ENCODE measurements around the gene AKAIN1. TPM values are rescaled to one million over a fixed set of nuclear protein-coding genes. Genes with fewer than 3 reads are reported as not detected.

Gene AKAIN1
- total RNA-seq, 1 donor from 2014 or later: not detected

GRCh38 chr18:5104246-5104645, 92.8 kb downstream of the AKAIN1 start:
- intact Hi-C loops (cut with DNase I): no loop called here
- DNase-seq (ENCODE audit: low spot score): no peak

GRCh38 chr18:5103693-5104092, 93.4 kb downstream of the AKAIN1 start:
- intact Hi-C loops (cut with DNase I): no loop called here
- DNase-seq (ENCODE audit: low spot score): no peak

- DNase-seq (ENCODE audit: low spot score): no peak
- intact Hi-C loops (cut with DNase I): no loop called here
Measured at GRCh38 chr18:5103286-5103685, 93.8 kb downstream of the AKAIN1 start.

- no peak for DNase-seq (ENCODE audit: low spot score)
- intact Hi-C loops (cut with DNase I): no loop called here
Measured at GRCh38 chr18:5097116-5097703, 99.8 kb downstream of the AKAIN1 start.

- intact Hi-C loops (cut with DNase I): no loop called here
- DNase-seq (ENCODE audit: low spot score): no peak
Measured at GRCh38 chr18:5095239-5095638, 101.8 kb downstream of the AKAIN1 start.

- intact Hi-C loops (cut with DNase I): no loop called here
Measured at GRCh38 chr18:5093902-5094301, 103.2 kb downstream of the AKAIN1 start.

More at GRCh38 chr18:5093902-5094301, 103.2 kb downstream of the AKAIN1 start:
- DNase-seq (ENCODE audit: low spot score): no peak

Other genes starting within 250 kb of the AKAIN1 start
- 8.1 TPM for gene ZBTB14, start 98.5 kb upstream of the AKAIN1 start, total RNA-seq

Measured in cardiac septum (tissue), 1 donor.